Fibroblast of lung (primary cell): ENCODE data around the gene APOB. TPM values are rescaled to one million over a fixed set of nuclear protein-coding genes. Genes with fewer than 3 reads are reported as not detected.

ENCODE experiments used
- DNase-seq, 2 donors: peaks; one replicate each; pipeline versions ENCODE4 v3.0.0 to v3.0.0-alpha.2; 2010; ENCODE audit warnings: low read depth in 2 of 2
- H2AFZ ChIP-seq: 2 replicates; pipeline ENCODE4 v1.5.1; 2012; ENCODE audit warnings: low read length, control low read depth, inconsistent platforms
- H3K27ac ChIP-seq: 2 replicates; pipeline ENCODE4 v1.5.1; 2011; ENCODE audit warnings: low read length, control low read depth; ENCODE audit not compliant: insufficient read depth
- H3K27me3 ChIP-seq: 2 replicates; pipeline ENCODE4 v1.5.1; 2011; ENCODE audit warnings: mild to moderate bottlenecking, low read length; ENCODE audit not compliant: control insufficient read depth, insufficient read depth
- H3K36me3 ChIP-seq: 2 replicates; pipeline ENCODE4 v1.5.1; 2011; ENCODE audit warnings: low read length; ENCODE audit not compliant: control insufficient read depth, insufficient read depth
- H3K4me1 ChIP-seq: 2 replicates; pipeline ENCODE4 v1.5.1; 2011; ENCODE audit warnings: low read length; ENCODE audit not compliant: control insufficient read depth, insufficient read depth; ENCODE audit errors: extremely low read depth
- H3K4me2 ChIP-seq: 2 replicates; pipeline ENCODE4 v1.5.1; 2011; ENCODE audit warnings: low read length, control low read depth; ENCODE audit not compliant: insufficient read depth; ENCODE audit errors: extremely low read depth
- H3K4me3 ChIP-seq, 4 experiments: fragments of 200-600 bp in 1 of 4; sonication (generic) in 1 of 4; replicated peaks in 1 of 4; 2 replicates each; pipeline ENCODE4 v1.5.1; 2011 to 2016; ENCODE audit warnings: low read length in 4 of 4, low read depth in 3 of 4, mild to moderate bottlenecking in 3 of 4, control low read depth in 2 of 4, inconsistent platforms in 1 of 4, mixed read lengths in 1 of 4; ENCODE audit not compliant: insufficient read depth in 1 of 4; ENCODE audit errors: control extremely low read depth in 1 of 4
- H3K79me2 ChIP-seq: 2 replicates; pipeline ENCODE4 v1.5.1; 2012; ENCODE audit warnings: mild to moderate bottlenecking, low read length, inconsistent platforms; ENCODE audit not compliant: control insufficient read depth, insufficient read depth
- H3K9ac ChIP-seq: 2 replicates; pipeline ENCODE4 v1.5.1; 2011; ENCODE audit warnings: mild to moderate bottlenecking, low read length, control low read depth; ENCODE audit not compliant: insufficient read depth
- H3K9me3 ChIP-seq: 2 replicates; pipeline ENCODE4 v1.5.1; 2012; ENCODE audit warnings: low read depth, low read length; ENCODE audit not compliant: control insufficient read depth, insufficient read depth
- H4K20me1 ChIP-seq: 2 replicates; pipeline ENCODE4 v1.5.1; 2011; ENCODE audit warnings: low read length; ENCODE audit not compliant: control insufficient read depth, insufficient read depth; ENCODE audit errors: extremely low read depth
- CTCF ChIP-seq, 2 donors: IDR thresholded peaks in 1 of 2; conservative IDR thresholded peaks in 1 of 2; 1 replicate in 1 of 2; 2 replicates in 1 of 2; pipeline ENCODE4 v1.5.1; 2011 to 2012; ENCODE audit warnings: low read length in 2 of 2, control low read depth in 1 of 2, inconsistent platforms in 1 of 2, low read depth in 1 of 2, mild to moderate bottlenecking in 1 of 2
- EZH2 ChIP-seq: IDR thresholded peaks from 2 replicates; pipeline ENCODE4 v1.5.1; 2012; ENCODE audit warnings: low read length, control low read depth, mild to moderate bottlenecking; ENCODE audit errors: missing control alignments
- polyA plus RNA-seq, 2 donors: library from polyadenylated mRNA; depleted of rRNA in 1 of 2; stranded (reverse) in 1 of 2; unstranded in 1 of 2; fragments of >200 nt; gene quantifications; 2 replicates each; pipeline ENCODE4 v1.2.1, GENCODE V29; 2011 to 2012; ENCODE audit warnings: missing spikeins in 1 of 2
- total RNA-seq: library from RNA; depleted of rRNA; stranded (reverse); fragments of >200 nt; gene quantifications from 2 replicates; pipeline ENCODE4 v1.2.1, GENCODE V29; 2014

APOB gene
- total and polyA plus RNA-seq, 2 donors (not counting 1 experiment from before 2014, with no cell fraction given) = under 0.01 TPM; not detected in 1

GRCh38 chr2:21054011-21054410 lies 10.1 kb upstream of the APOB start:
- no peak overlapping the region for H2AFZ ChIP-seq
- DNase-seq = no peak
- H3K4me2 ChIP-seq = no peak overlapping the region
- H3K79me2 ChIP-seq = no peaks in the 10 kb centered on the region
- H3K27ac ChIP-seq = no peak overlapping the region
- TF ChIP-seq CTCF (conservative IDR thresholded peaks at IDR 0.05 in 1 of 2, IDR thresholded peaks at IDR 0.05 in 1 of 2; ENCODE audit: low read depth in 1 of 2, low read length in 2 of 2) (no peak), EZH2 (no peak)
- H3K9me3 ChIP-seq = no peaks in the 10 kb centered on the region
- no peaks in the 10 kb centered on the region for H3K36me3 ChIP-seq
- H4K20me1 ChIP-seq = no peaks in the 10 kb centered on the region
- H3K4me1 ChIP-seq = no peaks in the 10 kb centered on the region
- no peak overlapping the region for H3K4me3 ChIP-seq
- no peaks in the 10 kb centered on the region for H3K27me3 ChIP-seq
- no peak overlapping the region for H3K9ac ChIP-seq

- no peaks in the 10 kb centered on the region for H3K79me2 ChIP-seq
- H3K4me3 ChIP-seq = no peak overlapping the region
- no peaks in the 10 kb centered on the region for H4K20me1 ChIP-seq
- no peak overlapping the region for H2AFZ ChIP-seq
- H3K27me3 ChIP-seq = no peaks in the 10 kb centered on the region
- no peak for DNase-seq
- no peaks in the 10 kb centered on the region for H3K36me3 ChIP-seq
- H3K27ac ChIP-seq = no peak overlapping the region
- no peaks in the 10 kb centered on the region for H3K4me1 ChIP-seq
- H3K4me2 ChIP-seq = no peak overlapping the region
- no peaks in the 10 kb centered on the region for H3K9me3 ChIP-seq
- no peak for TF ChIP-seq CTCF (conservative IDR thresholded peaks at IDR 0.05 in 1 of 2, IDR thresholded peaks at IDR 0.05 in 1 of 2; ENCODE audit: low read depth in 1 of 2, low read length in 2 of 2)
- TF ChIP-seq EZH2 = no peak
- H3K9ac ChIP-seq = no peak overlapping the region
Observed at GRCh38 chr2:21052044-21052443, 8.2 kb upstream of the APOB start.

- Histone ChIP-seq H3K4me3 (no peak overlapping the region), H3K4me1 (no peaks in the 10 kb centered on the region), H3K79me2 (no peaks in the 10 kb centered on the region), H3K4me2 (no peak overlapping the region), H3K27ac (no peak overlapping the region), H2AFZ (no peak overlapping the region), H3K9ac (no peak overlapping the region), H3K9me3 (no peaks in the 10 kb centered on the region), H3K36me3 (no peaks in the 10 kb centered on the region), H3K27me3 (no peaks in the 10 kb centered on the region), H4K20me1 (no peaks in the 10 kb centered on the region)
- DNase-seq = no peak
- TF ChIP-seq EZH2 = no peak
- TF ChIP-seq CTCF (conservative IDR thresholded peaks at IDR 0.05 in 1 of 2, IDR thresholded peaks at IDR 0.05 in 1 of 2; ENCODE audit: low read depth in 1 of 2, low read length in 2 of 2) = no peak
Observed at GRCh38 chr2:21050164-21050563, 6.3 kb upstream of the APOB start.
